ENCODE measurements around the gene PINLYP.
"Not testable (repeated sequence)": the region's sequence is repeated elsewhere in the genome, so short reads cannot be mapped to it uniquely, and the experiment has no call there.

Gene PINLYP

GRCh38 chr19:43586346-43586745 is 10.7 kb downstream of the PINLYP start:
- Histone ChIP-seq H2BK5ac (ENCODE audit: low read depth, low read length, poor library complexity) (no peak overlapping the region), H3K4me3 (ENCODE audit: low read depth, low read length) (no peak overlapping the region), H4K8ac (ENCODE audit: low read depth, low read length) (no peak overlapping the region), H2AFZ (ENCODE audit: insufficient read depth, low read length, poor library complexity) (no peak overlapping the region), H2BK12ac (ENCODE audit: low read length) (no peak overlapping the region), H3K27ac (ENCODE audit: low read depth, low read length) (no peak overlapping the region), H3K23ac (ENCODE audit: low read length) (no peak overlapping the region), H3K79me1 (ENCODE audit: low read length) (no peaks in the 10 kb centered on the region), H2BK120ac (ENCODE audit: insufficient read depth, low read length, poor library complexity) (no peak overlapping the region), H3K18ac (ENCODE audit: low read length) (no peak overlapping the region), H3K4ac (ENCODE audit: low read depth, low read length) (no peak overlapping the region), H3K36me3 (ENCODE audit: control insufficient read depth in 1 of 2, insufficient read depth in 2 of 2, low read length in 2 of 2) (peaks cover 9 to 32% of the 10 kb centered on the region in 2 experiments), H4K91ac (ENCODE audit: low read depth, low read length) (no peak overlapping the region), H3K4me1 (ENCODE audit: control insufficient read depth in 1 of 2, insufficient read depth in 2 of 2, low read length in 2 of 2) (no peaks in the 10 kb centered on the region), H3K9me3 (ENCODE audit: insufficient read depth, low read depth, low read length) (peaks cover 3% of the 10 kb centered on the region), H4K12ac (ENCODE audit: low read depth, low read length) (no peak overlapping the region), H3K4me2 (ENCODE audit: low read length) (no peak overlapping the region), H3K79me2 (ENCODE audit: control insufficient read depth, insufficient read depth, low read length, poor library complexity) (no peaks in the 10 kb centered on the region), H3K27me3 (ENCODE audit: insufficient read depth, low read length) (no peaks in the 10 kb centered on the region), H3K14ac (ENCODE audit: low read length) (no peak overlapping the region), H2AK5ac (ENCODE audit: low read length) (no peak overlapping the region), H3K9ac (ENCODE audit: low read length) (no peak overlapping the region)
- no CpG with 5 or more reads among the region's 2 CpGs for WGBS (ENCODE audit: extremely low coverage, insufficient coverage, insufficient read length)
- no peak for DNase-seq

- H2BK120ac ChIP-seq (ENCODE audit: insufficient read depth, low read length, poor library complexity); H4K8ac ChIP-seq (ENCODE audit: low read depth, low read length); H3K23ac ChIP-seq (ENCODE audit: low read length); H2AFZ ChIP-seq (ENCODE audit: insufficient read depth, low read length, poor library complexity); H3K27me3 ChIP-seq (ENCODE audit: insufficient read depth, low read length); H4K91ac ChIP-seq (ENCODE audit: low read depth, low read length); H3K4me1 ChIP-seq (ENCODE audit: control insufficient read depth in 1 of 2, insufficient read depth in 2 of 2, low read length in 2 of 2); H3K79me2 ChIP-seq (ENCODE audit: control insufficient read depth, insufficient read depth, low read length, poor library complexity); H2BK5ac ChIP-seq (ENCODE audit: low read depth, low read length, poor library complexity); H3K27ac ChIP-seq (ENCODE audit: low read depth, low read length); H3K4me2 ChIP-seq (ENCODE audit: low read length); H3K18ac ChIP-seq (ENCODE audit: low read length); H2AK5ac ChIP-seq (ENCODE audit: low read length); H3K79me1 ChIP-seq (ENCODE audit: low read length); H3K9ac ChIP-seq (ENCODE audit: low read length); H3K9me3 ChIP-seq (ENCODE audit: insufficient read depth, low read depth, low read length); H3K4me3 ChIP-seq (ENCODE audit: low read depth, low read length); H4K12ac ChIP-seq (ENCODE audit: low read depth, low read length); H2BK12ac ChIP-seq (ENCODE audit: low read length); H3K14ac ChIP-seq (ENCODE audit: low read length); H3K4ac ChIP-seq (ENCODE audit: low read depth, low read length): not testable (repeated sequence)
- DNase-seq: peak in 1 of 2 donors; percentile 8
- WGBS (ENCODE audit: extremely low coverage, insufficient coverage, insufficient read length): no CpG with 5 or more reads among the region's 3 CpGs
- H3K36me3 ChIP-seq (ENCODE audit: control insufficient read depth in 1 of 2, insufficient read depth in 2 of 2, low read length in 2 of 2): peaks cover 15 to 36% of the 10 kb centered on the region in 2 experiments
Measured at GRCh38 chr19:43587029-43587428, 11.4 kb downstream of the PINLYP start.

- Histone ChIP-seq H3K9ac (ENCODE audit: low read length) (no peak overlapping the region), H3K23ac (ENCODE audit: low read length) (no peak overlapping the region), H3K79me1 (ENCODE audit: low read length) (no peaks in the 10 kb centered on the region), H3K27me3 (ENCODE audit: insufficient read depth, low read length) (no peaks in the 10 kb centered on the region), H3K4ac (ENCODE audit: low read depth, low read length) (no peak overlapping the region), H3K79me2 (ENCODE audit: control insufficient read depth, insufficient read depth, low read length, poor library complexity) (no peaks in the 10 kb centered on the region), H3K14ac (ENCODE audit: low read length) (no peak overlapping the region), H3K9me3 (ENCODE audit: insufficient read depth, low read depth, low read length) (peaks cover 5% of the 10 kb centered on the region), H4K91ac (ENCODE audit: low read depth, low read length) (no peak overlapping the region), H3K4me3 (ENCODE audit: low read depth, low read length) (no peak overlapping the region), H2AK5ac (ENCODE audit: low read length) (no peak overlapping the region), H3K36me3 (ENCODE audit: control insufficient read depth in 1 of 2, insufficient read depth in 2 of 2, low read length in 2 of 2) (peaks cover 36 to 58% of the 10 kb centered on the region in 2 experiments), H3K4me1 (ENCODE audit: control insufficient read depth in 1 of 2, insufficient read depth in 2 of 2, low read length in 2 of 2) (no peaks in the 10 kb centered on the region), H4K8ac (ENCODE audit: low read depth, low read length) (no peak overlapping the region), H3K18ac (ENCODE audit: low read length) (no peak overlapping the region), H2BK12ac (ENCODE audit: low read length) (no peak overlapping the region), H3K4me2 (ENCODE audit: low read length) (no peak overlapping the region), H2BK5ac (ENCODE audit: low read depth, low read length, poor library complexity) (no peak overlapping the region), H4K12ac (ENCODE audit: low read depth, low read length) (no peak overlapping the region), H2AFZ (ENCODE audit: insufficient read depth, low read length, poor library complexity) (no peak overlapping the region), H3K27ac (ENCODE audit: low read depth, low read length) (no peak overlapping the region), H2BK120ac (ENCODE audit: insufficient read depth, low read length, poor library complexity) (no peak overlapping the region)
- DNase-seq: no peak
- WGBS (ENCODE audit: extremely low coverage, insufficient coverage, insufficient read length): no CpG with 5 or more reads among the region's 5 CpGs
Measured at GRCh38 chr19:43589277-43589676, 13.7 kb downstream of the PINLYP start.

- no peaks in the 10 kb centered on the region for H3K27me3 ChIP-seq (ENCODE audit: insufficient read depth, low read length)
- peaks cover 5% of the 10 kb centered on the region for H3K9me3 ChIP-seq (ENCODE audit: insufficient read depth, low read depth, low read length)
- H2AFZ ChIP-seq (ENCODE audit: insufficient read depth, low read length, poor library complexity): no peak overlapping the region
- H3K27ac ChIP-seq (ENCODE audit: low read depth, low read length): no peak overlapping the region
- H3K4ac ChIP-seq (ENCODE audit: low read depth, low read length): no peak overlapping the region
- H2AK5ac ChIP-seq (ENCODE audit: low read length): no peak overlapping the region
- no peak overlapping the region for H2BK12ac ChIP-seq (ENCODE audit: low read length)
- no peak overlapping the region for H4K8ac ChIP-seq (ENCODE audit: low read depth, low read length)
- H3K14ac ChIP-seq (ENCODE audit: low read length): no peak overlapping the region
- no peak overlapping the region for H3K18ac ChIP-seq (ENCODE audit: low read length)
- no peak overlapping the region for H2BK120ac ChIP-seq (ENCODE audit: insufficient read depth, low read length, poor library complexity)
- no peak overlapping the region for H3K9ac ChIP-seq (ENCODE audit: low read length)
- H3K4me1 ChIP-seq (ENCODE audit: control insufficient read depth in 1 of 2, insufficient read depth in 2 of 2, low read length in 2 of 2): peaks cover 0 to 1% of the 10 kb centered on the region in 2 experiments
- peaks cover 37 to 60% of the 10 kb centered on the region in 2 experiments for H3K36me3 ChIP-seq (ENCODE audit: control insufficient read depth in 1 of 2, insufficient read depth in 2 of 2, low read length in 2 of 2)
- no peaks in the 10 kb centered on the region for H3K79me1 ChIP-seq (ENCODE audit: low read length)
- H3K4me2 ChIP-seq (ENCODE audit: low read length): no peak overlapping the region
- no peak for DNase-seq
- H3K4me3 ChIP-seq (ENCODE audit: low read depth, low read length): no peak overlapping the region
- peaks cover under 1% of the 10 kb centered on the region for H3K79me2 ChIP-seq (ENCODE audit: control insufficient read depth, insufficient read depth, low read length, poor library complexity)
- H2BK5ac ChIP-seq (ENCODE audit: low read depth, low read length, poor library complexity): no peak overlapping the region
- no peak overlapping the region for H3K23ac ChIP-seq (ENCODE audit: low read length)
- WGBS (ENCODE audit: extremely low coverage, insufficient coverage, insufficient read length): no CpG with 5 or more reads among the region's 6 CpGs
- H4K91ac ChIP-seq (ENCODE audit: low read depth, low read length): no peak overlapping the region
- no peak overlapping the region for H4K12ac ChIP-seq (ENCODE audit: low read depth, low read length)
Measured at GRCh38 chr19:43589678-43590077, 14.1 kb downstream of the PINLYP start.

Measured in trophoblast cell (in vitro differentiated cells and primary cell).